HG03571 (cell line): ENCODE measurements around the gene MYRF.

Source experiments
- ATAC-seq: cut with Tn5 transposase; IDR thresholded peaks from one replicate; pipeline ENCODE4 v1.9.1; 2021; ENCODE audit not compliant: unreplicated experiment

The MYRF gene

GRCh38 chr11:61793083-61793828, 40.8 kb downstream of the MYRF start:
- ATAC-seq, result peak; percentile 18

- no peak for ATAC-seq
These were observed 41.4 kb downstream of the MYRF start for GRCh38 chr11:61793829-61794204.

- no peak for ATAC-seq
These were observed 42.1 kb downstream of the MYRF start for GRCh38 chr11:61794579-61794978.

- no peak for ATAC-seq
These were observed 43.0 kb downstream of the MYRF start for GRCh38 chr11:61795459-61795858.

- ATAC-seq, result no peak
These were observed 43.6 kb downstream of the MYRF start for GRCh38 chr11:61795876-61796526.

- no peak for ATAC-seq
These were observed 45.0 kb downstream of the MYRF start for GRCh38 chr11:61797263-61797944.

GRCh38 chr11:61799665-61800284, 47.3 kb downstream of the MYRF start:
- no peak for ATAC-seq

- ATAC-seq, result no peak
These were observed 48.2 kb downstream of the MYRF start for GRCh38 chr11:61800331-61801281.

- no peak for ATAC-seq
These were observed 50.2 kb downstream of the MYRF start for GRCh38 chr11:61802605-61803004.

- no peak for ATAC-seq
These were observed 51.6 kb downstream of the MYRF start for GRCh38 chr11:61803889-61804647.

GRCh38 chr11:61805146-61805545, 52.7 kb downstream of the MYRF start:
- no peak for ATAC-seq

GRCh38 chr11:61806785-61807184, 54.3 kb downstream of the MYRF start:
- no peak for ATAC-seq

GRCh38 chr11:61810671-61811175, 58.3 kb downstream of the MYRF start:
- ATAC-seq, result no peak

- ATAC-seq, result no peak
These were observed 59.4 kb downstream of the MYRF start for GRCh38 chr11:61811831-61812230.

- ATAC-seq, result no peak
These were observed 60.4 kb downstream of the MYRF start for GRCh38 chr11:61812736-61813411.

GRCh38 chr11:61814247-61814957, 62.0 kb downstream of the MYRF start:
- no peak for ATAC-seq

GRCh38 chr11:61814958-61815789, 62.7 kb downstream of the MYRF start:
- peak; percentile 52 for ATAC-seq
